Measurements from ENCODE around the gene EFNA3. TPM values are rescaled to one million over a fixed set of nuclear protein-coding genes. Genes with fewer than 3 reads are reported as not detected.

EFNA3 gene
- total and polyA plus RNA-seq, 9 of the 15 experiments (the other 6 are each of a cell fraction or from before 2014, with no cell fraction given), result 0.59 to 7.9 (median 4.7) TPM

DNA sequence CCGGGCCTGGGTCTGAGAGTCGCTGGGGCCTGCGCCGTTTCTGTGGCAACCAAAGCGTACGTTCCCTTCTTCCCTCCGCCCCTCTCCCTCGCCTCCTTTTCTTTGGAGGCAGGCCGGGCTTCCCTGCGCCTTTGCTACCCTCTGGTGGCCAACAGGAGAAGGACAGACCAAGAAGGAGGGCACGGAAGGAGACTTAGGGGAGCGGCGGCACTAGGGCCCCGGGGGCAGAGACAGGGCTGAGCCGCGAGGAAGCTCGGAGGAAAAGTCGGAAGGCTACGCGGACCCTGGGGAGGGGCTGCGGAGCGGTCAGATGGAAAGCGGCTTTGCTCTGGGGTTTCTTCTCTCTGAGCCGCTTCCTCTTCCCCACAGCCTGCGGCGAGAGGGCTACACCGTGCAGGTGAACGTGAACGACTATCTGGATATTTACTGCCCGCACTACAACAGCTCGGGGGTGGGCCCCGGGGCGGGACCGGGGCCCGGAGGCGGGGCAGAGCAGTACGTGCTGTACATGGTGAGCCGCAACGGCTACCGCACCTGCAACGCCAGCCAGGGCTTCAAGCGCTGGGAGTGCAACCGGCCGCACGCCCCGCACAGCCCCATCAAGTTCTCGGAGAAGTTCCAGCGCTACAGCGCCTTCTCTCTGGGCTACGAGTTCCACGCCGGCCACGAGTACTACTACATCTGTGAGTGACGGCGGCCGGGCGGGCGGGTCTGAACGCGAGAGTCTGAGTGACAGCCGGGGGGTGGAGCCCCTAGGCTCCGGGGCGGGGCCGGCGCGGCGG, 6.3 kb downstream of the EFNA3 start (continued):
- TF ChIP-seq, protein P1, sequence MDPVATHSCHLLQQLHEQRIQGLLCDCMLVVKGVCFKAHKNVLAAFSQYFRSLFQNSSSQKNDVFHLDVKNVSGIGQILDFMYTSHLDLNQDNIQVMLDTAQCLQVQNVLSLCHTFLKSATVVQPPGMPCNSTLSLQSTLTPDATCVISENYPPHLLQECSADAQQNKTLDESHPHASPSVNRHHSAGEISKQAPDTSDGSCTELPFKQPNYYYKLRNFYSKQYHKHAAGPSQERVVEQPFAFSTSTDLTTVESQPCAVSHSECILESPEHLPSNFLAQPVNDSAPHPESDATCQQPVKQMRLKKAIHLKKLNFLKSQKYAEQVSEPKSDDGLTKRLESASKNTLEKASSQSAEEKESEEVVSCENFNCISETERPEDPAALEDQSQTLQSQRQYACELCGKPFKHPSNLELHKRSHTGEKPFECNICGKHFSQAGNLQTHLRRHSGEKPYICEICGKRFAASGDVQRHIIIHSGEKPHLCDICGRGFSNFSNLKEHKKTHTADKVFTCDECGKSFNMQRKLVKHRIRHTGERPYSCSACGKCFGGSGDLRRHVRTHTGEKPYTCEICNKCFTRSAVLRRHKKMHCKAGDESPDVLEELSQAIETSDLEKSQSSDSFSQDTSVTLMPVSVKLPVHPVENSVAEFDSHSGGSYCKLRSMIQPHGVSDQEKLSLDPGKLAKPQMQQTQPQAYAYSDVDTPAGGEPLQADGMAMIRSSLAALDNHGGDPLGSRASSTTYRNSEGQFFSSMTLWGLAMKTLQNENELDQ (CRISPR knock-in tag; IDR thresholded peaks at IDR 0.05; ENCODE audit: borderline replicate concordance), result no peak
- no peak for TF ChIP-seq FUS (optimal IDR thresholded peaks at IDR 0.05; ENCODE audit: low read depth, low read length)
- no peak for TF ChIP-seq PRPF4 (IDR thresholded peaks at IDR 0.05; ENCODE audit: insufficient read depth, low read depth, low read length, poor library complexity, severe bottlenecking)
- 0 out of 2 replicates have a peak, but pooled peaks have one; percentile 60 for TF ChIP-seq ZC3H11A (IDR thresholded peaks at IDR 0.05; ENCODE audit: low read depth, low read length)
- TF ChIP-seq RFX5 (IDR thresholded peaks at IDR 0.05; ENCODE audit: low read depth, low read length), result no peak
- no peak for TF ChIP-seq MCM2 (IDR thresholded peaks at IDR 0.05; ENCODE audit: low read depth)
- TF ChIP-seq TARDBP (IDR thresholded peaks at IDR 0.05), result no peak
- TF ChIP-seq SMARCA4 (IDR thresholded peaks at IDR 0.05), result peak; percentile 9; the same call in 1 of the 2 replicates
- TF ChIP-seq TEAD2 (tag; IDR thresholded peaks at IDR 0.05), result no peak
- TF ChIP-seq, protein P2, sequence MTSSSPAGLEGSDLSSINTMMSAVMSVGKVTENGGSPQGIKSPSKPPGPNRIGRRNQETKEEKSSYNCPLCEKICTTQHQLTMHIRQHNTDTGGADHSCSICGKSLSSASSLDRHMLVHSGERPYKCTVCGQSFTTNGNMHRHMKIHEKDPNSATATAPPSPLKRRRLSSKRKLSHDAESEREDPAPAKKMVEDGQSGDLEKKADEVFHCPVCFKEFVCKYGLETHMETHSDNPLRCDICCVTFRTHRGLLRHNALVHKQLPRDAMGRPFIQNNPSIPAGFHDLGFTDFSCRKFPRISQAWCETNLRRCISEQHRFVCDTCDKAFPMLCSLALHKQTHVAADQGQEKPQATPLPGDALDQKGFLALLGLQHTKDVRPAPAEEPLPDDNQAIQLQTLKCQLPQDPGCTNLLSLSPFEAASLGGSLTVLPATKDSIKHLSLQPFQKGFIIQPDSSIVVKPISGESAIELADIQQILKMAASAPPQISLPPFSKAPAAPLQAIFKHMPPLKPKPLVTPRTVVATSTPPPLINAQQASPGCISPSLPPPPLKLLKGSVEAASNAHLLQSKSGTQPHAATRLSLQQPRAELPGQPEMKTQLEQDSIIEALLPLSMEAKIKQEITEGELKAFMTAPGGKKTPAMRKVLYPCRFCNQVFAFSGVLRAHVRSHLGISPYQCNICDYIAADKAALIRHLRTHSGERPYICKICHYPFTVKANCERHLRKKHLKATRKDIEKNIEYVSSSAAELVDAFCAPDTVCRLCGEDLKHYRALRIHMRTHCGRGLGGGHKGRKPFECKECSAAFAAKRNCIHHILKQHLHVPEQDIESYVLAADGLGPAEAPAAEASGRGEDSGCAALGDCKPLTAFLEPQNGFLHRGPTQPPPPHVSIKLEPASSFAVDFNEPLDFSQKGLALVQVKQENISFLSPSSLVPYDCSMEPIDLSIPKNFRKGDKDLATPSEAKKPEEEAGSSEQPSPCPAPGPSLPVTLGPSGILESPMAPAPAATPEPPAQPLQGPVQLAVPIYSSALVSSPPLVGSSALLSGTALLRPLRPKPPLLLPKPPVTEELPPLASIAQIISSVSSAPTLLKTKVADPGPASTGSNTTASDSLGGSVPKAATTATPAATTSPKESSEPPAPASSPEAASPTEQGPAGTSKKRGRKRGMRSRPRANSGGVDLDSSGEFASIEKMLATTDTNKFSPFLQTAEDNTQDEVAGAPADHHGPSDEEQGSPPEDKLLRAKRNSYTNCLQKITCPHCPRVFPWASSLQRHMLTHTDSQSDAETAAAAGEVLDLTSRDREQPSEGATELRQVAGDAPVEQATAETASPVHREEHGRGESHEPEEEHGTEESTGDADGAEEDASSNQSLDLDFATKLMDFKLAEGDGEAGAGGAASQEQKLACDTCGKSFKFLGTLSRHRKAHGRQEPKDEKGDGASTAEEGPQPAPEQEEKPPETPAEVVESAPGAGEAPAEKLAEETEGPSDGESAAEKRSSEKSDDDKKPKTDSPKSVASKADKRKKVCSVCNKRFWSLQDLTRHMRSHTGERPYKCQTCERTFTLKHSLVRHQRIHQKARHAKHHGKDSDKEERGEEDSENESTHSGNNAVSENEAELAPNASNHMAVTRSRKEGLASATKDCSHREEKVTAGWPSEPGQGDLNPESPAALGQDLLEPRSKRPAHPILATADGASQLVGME (CRISPR knock-in tag; IDR thresholded peaks at IDR 0.05), result no peak
- TF ChIP-seq MYC (IDR thresholded peaks at IDR 0.05; ENCODE audit: low read depth, low read length), result peak; percentile 56; the same call in 1 of the 2 replicates
- no peak for TF ChIP-seq MYC (CRISPR knock-in tag; IDR thresholded peaks at IDR 0.05; ENCODE audit: borderline replicate concordance, low read depth)
- TF ChIP-seq, protein P3, sequence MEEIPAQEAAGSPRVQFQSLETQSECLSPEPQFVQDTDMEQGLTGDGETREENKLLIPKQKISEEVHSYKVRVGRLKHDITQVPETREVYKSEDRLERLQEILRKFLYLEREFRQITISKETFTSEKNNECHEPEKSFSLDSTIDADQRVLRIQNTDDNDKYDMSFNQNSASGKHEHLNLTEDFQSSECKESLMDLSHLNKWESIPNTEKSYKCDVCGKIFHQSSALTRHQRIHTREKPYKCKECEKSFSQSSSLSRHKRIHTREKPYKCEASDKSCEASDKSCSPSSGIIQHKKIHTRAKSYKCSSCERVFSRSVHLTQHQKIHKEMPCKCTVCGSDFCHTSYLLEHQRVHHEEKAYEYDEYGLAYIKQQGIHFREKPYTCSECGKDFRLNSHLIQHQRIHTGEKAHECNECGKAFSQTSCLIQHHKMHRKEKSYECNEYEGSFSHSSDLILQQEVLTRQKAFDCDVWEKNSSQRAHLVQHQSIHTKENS (CRISPR knock-in tag; IDR thresholded peaks at IDR 0.05), result no peak
- TF ChIP-seq ETV6 (IDR thresholded peaks at IDR 0.05; ENCODE audit: borderline replicate concordance in 1 of 2, low read depth in 2 of 2, low read length in 1 of 2), result no peak; a peak in 1 of 4 replicates
- TF ChIP-seq ETV6 (CRISPR knock-in tag; IDR thresholded peaks at IDR 0.05; ENCODE audit: borderline replicate concordance), result no peak
- TF ChIP-seq PTRF (tag; IDR thresholded peaks at IDR 0.05), result no peak
- TF ChIP-seq SREBF2 (CRISPR knock-in tag; IDR thresholded peaks at IDR 0.05), result no peak
- no peak for TF ChIP-seq NFYB (IDR thresholded peaks at IDR 0.05; ENCODE audit: extremely low read depth, insufficient read length)
- TF ChIP-seq MAZ (CRISPR knock-in tag; conservative IDR thresholded peaks at IDR 0.05 in 1 of 2, IDR thresholded peaks at IDR 0.05 in 1 of 2), result peak; percentile 86 to 95
